LNCaP clone FGC (cell line): Measurements from ENCODE around the gene CACNA1S.
A peak's percentile ranks its signal among the peaks of the same experiment; 100 is the strongest.

ENCODE experiments used
- DNase-seq: peaks from one replicate; pipeline ENCODE4 v3.0.0-alpha.2; 2011; ENCODE audit warnings: low read depth
- H3K4me3 ChIP-seq: 2 replicates; pipeline ENCODE4 v1.5.1; 2011; ENCODE audit warnings: mild to moderate bottlenecking, low read depth, low read length, control low read depth
- CTCF ChIP-seq: IDR thresholded peaks from 2 replicates; pipeline ENCODE4 v1.5.1; 2012; ENCODE audit warnings: mild to moderate bottlenecking; ENCODE audit not compliant: control insufficient read depth, insufficient read depth; ENCODE audit errors: extremely low read depth

CACNA1S gene

DNA sequence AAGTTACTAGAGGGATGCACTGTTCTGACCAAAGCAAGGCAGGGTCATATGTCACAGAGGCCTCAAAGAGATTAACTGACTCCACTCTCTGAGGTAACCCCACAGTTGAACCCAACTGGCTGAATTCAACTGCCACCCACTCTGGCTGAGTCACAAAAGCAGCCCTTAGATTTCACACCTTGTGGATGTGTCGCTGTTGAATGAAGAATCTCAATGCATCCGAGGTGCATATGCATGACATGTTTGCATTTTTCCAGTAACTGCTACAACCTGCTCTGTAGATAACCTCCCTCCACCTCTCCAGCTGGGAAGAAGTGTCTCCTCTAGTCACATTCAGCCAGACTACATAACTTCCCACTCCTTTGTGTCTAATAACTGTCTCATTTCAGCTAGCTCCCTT lies 60.8 kb downstream of the CACNA1S start:
- no peak overlapping the region for H3K4me3 ChIP-seq
- no peak for TF ChIP-seq CTCF
- no peak for DNase-seq

DNA sequence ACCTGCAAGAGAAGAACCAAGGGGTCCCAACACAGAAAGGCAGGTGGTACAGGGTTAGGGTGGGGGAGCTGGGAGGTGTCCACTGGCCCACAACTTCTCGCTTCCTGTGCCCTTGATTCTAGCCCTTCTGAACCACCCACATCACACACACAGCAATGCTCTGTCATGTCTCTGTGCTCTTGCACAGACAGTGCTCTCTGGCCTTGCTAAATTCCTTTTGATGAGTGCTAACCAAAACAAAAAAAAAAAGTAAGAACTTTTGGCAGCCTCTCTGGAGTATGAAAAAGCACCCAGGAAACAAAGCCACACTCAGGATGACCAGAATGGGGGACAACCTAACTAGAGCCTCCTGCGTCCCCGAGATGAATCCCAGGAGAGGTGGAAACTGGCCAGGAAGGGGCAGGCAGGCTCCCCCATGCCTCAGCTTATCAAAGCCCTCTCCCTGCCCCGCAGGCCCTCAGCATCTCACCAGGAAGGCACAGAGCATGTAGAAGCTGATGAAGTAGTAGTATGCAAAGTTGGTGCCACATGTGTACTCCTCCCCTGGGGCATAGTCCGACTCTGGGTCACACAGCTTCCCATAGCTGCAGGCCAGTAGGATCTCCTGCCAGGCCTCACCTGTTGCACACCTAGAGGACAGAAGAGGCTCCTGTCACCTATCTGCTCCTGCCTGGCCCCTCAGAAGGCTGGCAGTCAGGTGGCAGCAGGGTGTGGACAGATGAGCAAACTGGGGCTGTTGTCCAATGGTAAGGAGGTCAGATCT lies 61.5 kb downstream of the CACNA1S start:
- no peak for DNase-seq
- TF ChIP-seq CTCF: no peak
- no peak overlapping the region for H3K4me3 ChIP-seq

DNA sequence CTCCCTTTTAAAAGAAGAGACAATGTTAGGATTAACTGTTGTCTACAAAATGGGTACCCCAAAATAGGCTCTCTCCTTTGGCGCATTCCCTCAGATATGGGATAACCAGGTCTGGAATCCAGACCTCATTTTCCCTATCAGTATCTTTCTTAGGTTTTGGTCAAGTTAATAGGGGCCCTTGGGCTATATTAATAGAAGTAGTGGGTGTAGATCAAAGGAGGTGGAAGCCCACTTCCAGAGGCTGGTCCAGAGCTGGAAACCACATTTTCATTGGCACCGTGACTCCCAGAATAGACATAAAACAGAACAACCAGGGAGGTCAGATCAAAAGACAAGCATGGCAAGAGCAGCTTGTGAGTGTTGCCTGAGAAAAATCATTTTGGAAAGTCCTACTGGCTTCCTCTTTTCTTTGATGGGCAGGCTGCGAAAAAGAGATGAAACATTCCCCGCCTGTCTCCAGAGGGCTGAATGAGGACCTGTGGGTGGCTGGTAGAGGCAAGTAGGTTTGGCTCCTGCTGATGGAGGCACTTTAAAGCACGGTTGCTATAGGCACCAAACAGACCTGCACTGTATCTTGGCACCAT lies 62.9 kb downstream of the CACNA1S start:
- no peak for TF ChIP-seq CTCF

GRCh38 chr1:201048521-201048920 lies 63.7 kb downstream of the CACNA1S start:
- TF ChIP-seq CTCF: no peak
- no peak overlapping the region for H3K4me3 ChIP-seq
- DNase-seq: no peak

More for the DNA sequence above, 62.9 kb downstream of the CACNA1S start:
- H3K4me3 ChIP-seq: no peak overlapping the region
- no peak for DNase-seq

DNA sequence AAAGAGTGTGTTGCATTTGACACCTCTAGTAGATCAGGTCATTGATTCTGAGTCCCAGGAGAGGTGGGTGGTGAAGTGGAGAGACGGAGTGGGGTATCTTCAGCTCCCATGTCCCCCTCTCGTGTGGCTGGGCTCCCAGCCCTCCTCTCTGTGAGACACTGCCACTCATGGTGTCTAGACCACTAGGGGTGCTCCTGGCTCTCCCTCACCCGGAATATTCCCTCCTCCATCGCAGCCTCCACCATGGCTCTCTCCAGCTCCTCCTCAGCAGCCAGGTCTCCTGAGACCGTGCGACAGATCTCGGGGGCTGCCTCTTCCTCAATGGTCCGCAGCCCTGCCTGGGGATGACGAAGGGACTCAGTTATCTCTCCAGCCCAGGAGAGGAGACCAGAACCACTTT lies 68.1 kb downstream of the CACNA1S start:
- no peak for TF ChIP-seq CTCF
- DNase-seq: no peak
- no peak overlapping the region for H3K4me3 ChIP-seq

GRCh38 chr1:201042779-201043461 lies 69.3 kb downstream of the CACNA1S start:
- peak; percentile 83 for TF ChIP-seq CTCF
- DNase-seq: peak; percentile 75
- no peak overlapping the region for H3K4me3 ChIP-seq
